ENCODE data around the gene ATP5ME. TPM values are rescaled to one million over a fixed set of nuclear protein-coding genes. Genes with fewer than 3 reads are reported as not detected.

ATP5ME gene
- total RNA-seq, 2 experiments from 2014 or later, result 359 to 388 TPM

DNA sequence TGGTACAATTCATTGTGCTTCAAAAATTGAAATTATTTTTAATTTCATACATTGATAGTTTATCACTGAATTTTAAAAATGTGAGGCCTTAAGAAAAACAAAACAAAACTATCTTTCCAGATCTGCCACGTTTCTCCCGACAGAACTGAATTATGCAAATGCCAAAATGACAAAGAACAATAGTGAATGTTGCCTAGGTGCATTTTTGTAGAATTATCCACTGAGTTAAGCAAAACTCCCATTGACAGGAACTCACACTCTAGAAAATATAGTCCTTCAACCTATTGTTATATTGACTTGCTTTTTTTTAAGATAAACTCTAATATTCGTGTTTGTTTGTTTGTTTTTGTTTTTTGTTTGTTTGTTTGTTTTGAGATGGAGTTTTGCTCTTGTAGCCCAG, 38.0 kb upstream of the ATP5ME start:
- H3K4me1 ChIP-seq (ENCODE audit: insufficient read depth, low read length, poor library complexity, severe bottlenecking), result peaks cover 2% of the 10 kb centered on the region
- no peak for DNase-seq (ENCODE audit: low spot score)
- no peak for TF ChIP-seq EZH2phosphoT487 (IDR thresholded peaks at IDR 0.05; ENCODE audit: borderline replicate concordance, low read depth, low read length)
- TF ChIP-seq, protein P1, sequence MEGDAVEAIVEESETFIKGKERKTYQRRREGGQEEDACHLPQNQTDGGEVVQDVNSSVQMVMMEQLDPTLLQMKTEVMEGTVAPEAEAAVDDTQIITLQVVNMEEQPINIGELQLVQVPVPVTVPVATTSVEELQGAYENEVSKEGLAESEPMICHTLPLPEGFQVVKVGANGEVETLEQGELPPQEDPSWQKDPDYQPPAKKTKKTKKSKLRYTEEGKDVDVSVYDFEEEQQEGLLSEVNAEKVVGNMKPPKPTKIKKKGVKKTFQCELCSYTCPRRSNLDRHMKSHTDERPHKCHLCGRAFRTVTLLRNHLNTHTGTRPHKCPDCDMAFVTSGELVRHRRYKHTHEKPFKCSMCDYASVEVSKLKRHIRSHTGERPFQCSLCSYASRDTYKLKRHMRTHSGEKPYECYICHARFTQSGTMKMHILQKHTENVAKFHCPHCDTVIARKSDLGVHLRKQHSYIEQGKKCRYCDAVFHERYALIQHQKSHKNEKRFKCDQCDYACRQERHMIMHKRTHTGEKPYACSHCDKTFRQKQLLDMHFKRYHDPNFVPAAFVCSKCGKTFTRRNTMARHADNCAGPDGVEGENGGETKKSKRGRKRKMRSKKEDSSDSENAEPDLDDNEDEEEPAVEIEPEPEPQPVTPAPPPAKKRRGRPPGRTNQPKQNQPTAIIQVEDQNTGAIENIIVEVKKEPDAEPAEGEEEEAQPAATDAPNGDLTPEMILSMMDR (conservative IDR thresholded peaks at IDR 0.05; ENCODE audit: low read length), result no peak
- peaks cover 48% of the 10 kb centered on the region for H3K36me3 ChIP-seq (ENCODE audit: insufficient read depth, low read length)
- H2AFZ ChIP-seq (ENCODE audit: low read length), result no peak overlapping the region
- H3K9me2 ChIP-seq (ENCODE audit: insufficient read depth, low read length), result no peaks in the 10 kb centered on the region
- H3K27ac ChIP-seq (ENCODE audit: low read depth, low read length, poor library complexity, severe bottlenecking), result no peak overlapping the region
- H3K4me3 ChIP-seq (ENCODE audit: low read depth, low read length, poor library complexity, severe bottlenecking), result no peak overlapping the region
- H4K20me1 ChIP-seq (ENCODE audit: insufficient read depth, low read length), result no peaks in the 10 kb centered on the region
- peaks cover 26% of the 10 kb centered on the region; the same call in 1 of the 2 replicates for H3K79me2 ChIP-seq (ENCODE audit: insufficient read depth, low read depth, low read length)
- no peak overlapping the region for H3K4me2 ChIP-seq (ENCODE audit: low read length)
- no peaks in the 10 kb centered on the region for H3K9me3 ChIP-seq (ENCODE audit: low read length)
- BruUV-seq (replicated peaks), result no TSS peak
- ChIA-PET POLR2A (no interaction called here), CTCF (ENCODE audit: unreplicated experiment) (no interaction called here)
- intact Hi-C loops (cut with micrococcal nuclease; ENCODE audit: unreplicated experiment), result no loop called here

DNA sequence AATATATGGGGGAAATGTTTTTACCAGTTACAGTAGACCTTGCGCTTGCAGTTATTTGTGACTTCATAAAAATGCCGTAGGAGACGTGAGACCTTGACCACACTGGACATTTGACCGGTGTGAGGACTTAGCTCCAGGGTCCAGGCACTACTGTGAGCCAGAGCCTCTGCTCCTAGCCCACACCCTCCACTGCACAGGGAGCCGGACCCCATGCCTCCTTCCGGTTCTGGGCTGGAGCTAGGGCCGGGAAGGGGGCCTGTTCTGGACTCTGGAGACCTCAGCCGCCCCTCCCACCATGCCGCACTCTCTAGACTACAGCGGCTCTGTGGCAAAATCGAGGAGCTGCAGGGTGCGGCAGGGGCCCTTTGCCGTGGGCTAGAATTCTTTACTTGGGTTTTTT, 36.8 kb upstream of the ATP5ME start:
- Histone ChIP-seq H3K36me3 (ENCODE audit: insufficient read depth, low read length) (peaks cover 48% of the 10 kb centered on the region), H3K4me3 (ENCODE audit: low read depth, low read length, poor library complexity, severe bottlenecking) (no peak overlapping the region), H3K4me2 (ENCODE audit: low read length) (no peak overlapping the region), H3K9me2 (ENCODE audit: insufficient read depth, low read length) (no peaks in the 10 kb centered on the region), H4K20me1 (ENCODE audit: insufficient read depth, low read length) (no peaks in the 10 kb centered on the region), H3K79me2 (ENCODE audit: insufficient read depth, low read depth, low read length) (peaks cover 36% of the 10 kb centered on the region; the same call in 1 of the 2 replicates), H2AFZ (ENCODE audit: low read length) (no peak overlapping the region), H3K9me3 (ENCODE audit: low read length) (no peaks in the 10 kb centered on the region), H3K4me1 (ENCODE audit: insufficient read depth, low read length, poor library complexity, severe bottlenecking) (peaks cover 6% of the 10 kb centered on the region), H3K27ac (ENCODE audit: low read depth, low read length, poor library complexity, severe bottlenecking) (no peak overlapping the region)
- POLR2A ChIA-PET, result no interaction called here
- CTCF ChIA-PET (ENCODE audit: unreplicated experiment), result no interaction called here
- intact Hi-C loops (cut with micrococcal nuclease; ENCODE audit: unreplicated experiment), result no loop called here
- DNase-seq (ENCODE audit: low spot score), result no peak
- TF ChIP-seq, protein P1 (conservative IDR thresholded peaks at IDR 0.05; ENCODE audit: low read length), result no peak
- no peak for TF ChIP-seq EZH2phosphoT487 (IDR thresholded peaks at IDR 0.05; ENCODE audit: borderline replicate concordance, low read depth, low read length)
- no TSS peak for BruUV-seq (replicated peaks)

DNA sequence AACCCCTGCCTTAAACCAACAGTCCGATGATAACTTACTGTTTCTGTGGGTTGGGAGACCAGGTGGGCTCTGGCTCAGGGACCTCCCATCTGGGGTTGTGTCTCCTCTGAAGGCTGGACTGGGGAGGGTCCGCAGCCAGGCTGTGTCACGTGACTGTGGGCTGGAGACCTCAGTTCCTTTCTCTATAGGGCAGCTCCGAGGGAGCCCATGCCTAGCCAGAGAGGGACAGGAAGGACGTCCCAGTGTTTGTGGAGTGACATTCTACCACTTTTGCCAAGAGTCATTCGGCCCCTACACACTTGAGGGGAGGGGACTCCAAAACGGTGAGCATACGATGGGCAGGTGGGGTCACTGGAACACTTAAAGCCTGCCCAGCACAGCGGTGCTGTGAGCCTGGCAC, 36.0 kb upstream of the ATP5ME start:
- BruUV-seq (replicated peaks), result no TSS peak
- H3K27ac ChIP-seq (ENCODE audit: low read depth, low read length, poor library complexity, severe bottlenecking), result no peak overlapping the region
- TF ChIP-seq, protein P1 (conservative IDR thresholded peaks at IDR 0.05; ENCODE audit: low read length), result no peak
- no peak for TF ChIP-seq EZH2phosphoT487 (IDR thresholded peaks at IDR 0.05; ENCODE audit: borderline replicate concordance, low read depth, low read length)
- no peak overlapping the region for H2AFZ ChIP-seq (ENCODE audit: low read length)
- ChIA-PET CTCF (ENCODE audit: unreplicated experiment) (no interaction called here), POLR2A (no interaction called here)
- peaks cover 37% of the 10 kb centered on the region; the same call in 1 of the 2 replicates for H3K79me2 ChIP-seq (ENCODE audit: insufficient read depth, low read depth, low read length)
- no peak overlapping the region for H3K4me2 ChIP-seq (ENCODE audit: low read length)
- no peak overlapping the region for H3K4me3 ChIP-seq (ENCODE audit: low read depth, low read length, poor library complexity, severe bottlenecking)
- H3K9me3 ChIP-seq (ENCODE audit: low read length), result no peaks in the 10 kb centered on the region
- no peaks in the 10 kb centered on the region for H3K9me2 ChIP-seq (ENCODE audit: insufficient read depth, low read length)
- peaks cover 48% of the 10 kb centered on the region for H3K36me3 ChIP-seq (ENCODE audit: insufficient read depth, low read length)
- DNase-seq (ENCODE audit: low spot score), result no peak
- peaks cover 6% of the 10 kb centered on the region for H3K4me1 ChIP-seq (ENCODE audit: insufficient read depth, low read length, poor library complexity, severe bottlenecking)
- H4K20me1 ChIP-seq (ENCODE audit: insufficient read depth, low read length), result no peaks in the 10 kb centered on the region
- intact Hi-C loops (cut with micrococcal nuclease; ENCODE audit: unreplicated experiment), result no loop called here
